Measurements from ENCODE around the gene RAB36.

DNA sequence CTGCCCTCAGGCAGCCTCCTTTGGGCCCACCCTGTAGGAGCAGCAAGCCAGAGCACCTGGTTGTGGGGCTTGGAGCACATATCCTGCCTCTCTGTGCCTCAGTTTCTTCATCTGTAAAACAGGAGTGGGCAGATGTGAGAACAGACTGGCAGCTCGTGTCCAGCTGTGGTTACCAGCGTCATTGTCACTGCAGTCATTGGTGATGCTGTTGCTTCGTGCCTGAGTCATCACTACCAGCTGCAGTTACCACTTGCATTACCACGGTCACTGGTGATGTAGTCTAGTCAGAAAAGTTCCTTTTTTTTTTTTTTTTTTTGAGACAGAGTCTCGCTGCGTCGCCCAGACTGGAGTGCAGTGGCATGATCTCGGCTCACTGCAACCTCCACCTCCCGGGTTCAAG is 23.9 kb upstream of the RAB36 start:
- TF ChIP-seq, protein P1, sequence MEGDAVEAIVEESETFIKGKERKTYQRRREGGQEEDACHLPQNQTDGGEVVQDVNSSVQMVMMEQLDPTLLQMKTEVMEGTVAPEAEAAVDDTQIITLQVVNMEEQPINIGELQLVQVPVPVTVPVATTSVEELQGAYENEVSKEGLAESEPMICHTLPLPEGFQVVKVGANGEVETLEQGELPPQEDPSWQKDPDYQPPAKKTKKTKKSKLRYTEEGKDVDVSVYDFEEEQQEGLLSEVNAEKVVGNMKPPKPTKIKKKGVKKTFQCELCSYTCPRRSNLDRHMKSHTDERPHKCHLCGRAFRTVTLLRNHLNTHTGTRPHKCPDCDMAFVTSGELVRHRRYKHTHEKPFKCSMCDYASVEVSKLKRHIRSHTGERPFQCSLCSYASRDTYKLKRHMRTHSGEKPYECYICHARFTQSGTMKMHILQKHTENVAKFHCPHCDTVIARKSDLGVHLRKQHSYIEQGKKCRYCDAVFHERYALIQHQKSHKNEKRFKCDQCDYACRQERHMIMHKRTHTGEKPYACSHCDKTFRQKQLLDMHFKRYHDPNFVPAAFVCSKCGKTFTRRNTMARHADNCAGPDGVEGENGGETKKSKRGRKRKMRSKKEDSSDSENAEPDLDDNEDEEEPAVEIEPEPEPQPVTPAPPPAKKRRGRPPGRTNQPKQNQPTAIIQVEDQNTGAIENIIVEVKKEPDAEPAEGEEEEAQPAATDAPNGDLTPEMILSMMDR (IDR thresholded peaks at IDR 0.05 in 2 of 3, conservative IDR thresholded peaks at IDR 0.05 in 1 of 3; ENCODE audit: insufficient read depth in 2 of 3, low read depth in 1 of 3, low read length in 3 of 3), result no peak
- TF ChIP-seq CREM (IDR thresholded peaks at IDR 0.05; ENCODE audit: low read depth), result no peak
- no peak for TF ChIP-seq POLR2G (IDR thresholded peaks at IDR 0.05; ENCODE audit: low read depth, low read length)
- no peak for TF ChIP-seq SOX6 (IDR thresholded peaks at IDR 0.05)
- TF ChIP-seq GATA2 (CRISPR knock-in tag; IDR thresholded peaks at IDR 0.05), result no peak
- TF ChIP-seq HNRNPH1 (optimal IDR thresholded peaks at IDR 0.05; ENCODE audit: low read depth, low read length), result no peak
- TF ChIP-seq, protein P2, sequence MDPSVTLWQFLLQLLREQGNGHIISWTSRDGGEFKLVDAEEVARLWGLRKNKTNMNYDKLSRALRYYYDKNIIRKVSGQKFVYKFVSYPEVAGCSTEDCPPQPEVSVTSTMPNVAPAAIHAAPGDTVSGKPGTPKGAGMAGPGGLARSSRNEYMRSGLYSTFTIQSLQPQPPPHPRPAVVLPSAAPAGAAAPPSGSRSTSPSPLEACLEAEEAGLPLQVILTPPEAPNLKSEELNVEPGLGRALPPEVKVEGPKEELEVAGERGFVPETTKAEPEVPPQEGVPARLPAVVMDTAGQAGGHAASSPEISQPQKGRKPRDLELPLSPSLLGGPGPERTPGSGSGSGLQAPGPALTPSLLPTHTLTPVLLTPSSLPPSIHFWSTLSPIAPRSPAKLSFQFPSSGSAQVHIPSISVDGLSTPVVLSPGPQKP (CRISPR knock-in tag; IDR thresholded peaks at IDR 0.05), result no peak
- TF ChIP-seq ESRRA (IDR thresholded peaks at IDR 0.05; ENCODE audit: borderline replicate concordance, low read depth), result no peak
- TF ChIP-seq JUNB (CRISPR knock-in tag; conservative IDR thresholded peaks at IDR 0.05), result no peak
- no peak for TF ChIP-seq RBM14 (IDR thresholded peaks at IDR 0.05; ENCODE audit: borderline replicate concordance, insufficient read depth, low read depth, low read length)
- TF ChIP-seq NUFIP1 (IDR thresholded peaks at IDR 0.05; ENCODE audit: partially characterized antibody), result no peak
- no peak for TF ChIP-seq POLR2A (conservative IDR thresholded peaks at IDR 0.05)
- no peak for TF ChIP-seq TAF1 (IDR thresholded peaks at IDR 0.05; ENCODE audit: control insufficient read depth, extremely low read depth, insufficient read depth, low read length, severe bottlenecking)

Measured in K562 (cell line).